Keratinocyte (primary cell): ENCODE measurements around the gene ANKRD13A. TPM values are rescaled to one million over a fixed set of nuclear protein-coding genes. Genes with fewer than 3 reads are reported as not detected.
"Not testable (repeated sequence)": the region's sequence is repeated elsewhere in the genome, so short reads cannot be mapped to it uniquely, and the experiment has no call there.

ENCODE experiments used
- DNase-seq: peaks from one replicate; pipeline ENCODE4 v3.0.0-alpha.2; 2011; ENCODE audit warnings: low read depth, missing footprints, low spot score
- FAIRE-seq: peaks from 2 replicates; lab custom pipeline; 2011; peaks lifted over from hg19 to GRCh38; lab: Jason Lieb, UNC
- H2AFZ ChIP-seq: 2 replicates; pipeline ENCODE4 v1.6.0; 2012; ENCODE audit warnings: low read length, control low read depth, inconsistent platforms; ENCODE audit not compliant: control insufficient read depth
- H3K27ac ChIP-seq: 2 replicates; pipeline ENCODE4 v1.5.1; 2011; ENCODE audit warnings: low read length; ENCODE audit not compliant: control insufficient read depth, insufficient read depth
- H3K27me3 ChIP-seq: 3 replicates; pipeline ENCODE4 v1.6.0; 2011; ENCODE audit warnings: low read length; ENCODE audit not compliant: control insufficient read depth, insufficient read depth; ENCODE audit errors: extremely low read depth
- H3K36me3 ChIP-seq, 2 experiments: 2 replicates in 1 of 2; 3 replicates in 1 of 2; pipeline ENCODE4 v1.5.1; 2011; ENCODE audit warnings: low read length in 2 of 2, mild to moderate bottlenecking in 1 of 2; ENCODE audit not compliant: control insufficient read depth in 2 of 2, insufficient read depth in 2 of 2; ENCODE audit errors: extremely low read depth in 1 of 2
- H3K4me1 ChIP-seq: 3 replicates; pipeline ENCODE4 v1.5.1; 2011; ENCODE audit warnings: low read length; ENCODE audit not compliant: control insufficient read depth, insufficient read depth; ENCODE audit errors: extremely low read depth
- H3K4me2 ChIP-seq: 3 replicates; pipeline ENCODE4 v1.6.0; 2011; ENCODE audit warnings: low read depth, low read length; ENCODE audit not compliant: control insufficient read depth, insufficient read depth; ENCODE audit errors: extremely low read depth
- H3K4me3 ChIP-seq, 3 experiments: fragments of 200-600 bp in 1 of 3; sonication (generic) in 1 of 3; 2 replicates in 2 of 3; 3 replicates in 1 of 3; pipeline ENCODE4 v1.5.1; 2011 to 2016; ENCODE audit warnings: low read length in 3 of 3, mild to moderate bottlenecking in 3 of 3, control low read depth in 2 of 3, inconsistent platforms in 1 of 3, low read depth in 1 of 3, mixed read lengths in 1 of 3, mixed run types in 1 of 3, moderate library complexity in 1 of 3; ENCODE audit not compliant: control insufficient read depth in 2 of 3, insufficient read depth in 2 of 3; ENCODE audit errors: extremely low read depth in 1 of 3
- H3K79me2 ChIP-seq: 2 replicates; pipeline ENCODE4 v1.6.0; 2012; ENCODE audit warnings: low read length; ENCODE audit not compliant: control insufficient read depth, insufficient read depth
- H3K9ac ChIP-seq: 3 replicates; pipeline ENCODE4 v1.6.0; 2011; ENCODE audit warnings: low read length; ENCODE audit not compliant: control insufficient read depth, insufficient read depth; ENCODE audit errors: extremely low read depth
- H3K9me1 ChIP-seq: 3 replicates; pipeline ENCODE4 v1.6.0; 2011; ENCODE audit warnings: low read length; ENCODE audit not compliant: control insufficient read depth, insufficient read depth; ENCODE audit errors: extremely low read depth
- H3K9me3 ChIP-seq: 2 replicates; pipeline ENCODE4 v1.5.1; 2012; ENCODE audit warnings: low read depth, low read length; ENCODE audit not compliant: control insufficient read depth
- H4K20me1 ChIP-seq: 3 replicates; pipeline ENCODE4 v1.6.0; 2011; ENCODE audit warnings: low read length; ENCODE audit not compliant: control insufficient read depth, insufficient read depth; ENCODE audit errors: extremely low read depth
- EZH2 ChIP-seq: IDR thresholded peaks from one replicate; pipeline ENCODE4 v1.6.1; 2012; ENCODE audit warnings: inconsistent platforms, mild to moderate bottlenecking, low read length, moderate library complexity
- dilution Hi-C: fragments of 300-500 bp; cut with MboI; formaldehyde crosslinking; loops from one replicate; pipeline ENCODE4 v1.7.0; 2020; ENCODE audit warnings: low sequenced_read_pairs; ENCODE audit not compliant: extremely low pct_ligation_motif_present
- polyA plus RNA-seq, 5 experiments: library from polyadenylated mRNA; depleted of rRNA in 3 of 5; stranded (reverse) in 3 of 5; stranded (forward) in 1 of 5; unstranded in 1 of 5; fragments of >200 nt; gene quantifications; 1 replicate in 1 of 5; 2 replicates in 3 of 5; 3 replicates in 1 of 5; pipeline versions ENCODE4 v1.2.1 to v1.2.3, GENCODE V29; 2011 to 2012; ENCODE audit warnings: missing spikeins in 2 of 5, low read depth in 1 of 5, low replicate concordance in 1 of 5
- TF ChIP-seq, protein P1 (sequence below), 3 experiments: IDR thresholded peaks in 1 of 3; conservative IDR thresholded peaks in 1 of 3; optimal IDR thresholded peaks in 1 of 3; 2 replicates in 2 of 3; 3 replicates in 1 of 3; pipeline versions ENCODE3 to v1.5.1; 2011; ENCODE audit warnings: low read length in 3 of 3, mild to moderate bottlenecking in 3 of 3, moderate library complexity in 2 of 3, control low read depth in 1 of 3, inconsistent platforms in 1 of 3; ENCODE audit not compliant: insufficient read depth in 2 of 3; ENCODE audit errors: extremely low read depth in 1 of 3

ANKRD13A gene
- polyA plus RNA-seq, 1 donor (not counting 4 experiments of a cell fraction or from before 2014, with no cell fraction given) = 73.1 TPM

DNA sequence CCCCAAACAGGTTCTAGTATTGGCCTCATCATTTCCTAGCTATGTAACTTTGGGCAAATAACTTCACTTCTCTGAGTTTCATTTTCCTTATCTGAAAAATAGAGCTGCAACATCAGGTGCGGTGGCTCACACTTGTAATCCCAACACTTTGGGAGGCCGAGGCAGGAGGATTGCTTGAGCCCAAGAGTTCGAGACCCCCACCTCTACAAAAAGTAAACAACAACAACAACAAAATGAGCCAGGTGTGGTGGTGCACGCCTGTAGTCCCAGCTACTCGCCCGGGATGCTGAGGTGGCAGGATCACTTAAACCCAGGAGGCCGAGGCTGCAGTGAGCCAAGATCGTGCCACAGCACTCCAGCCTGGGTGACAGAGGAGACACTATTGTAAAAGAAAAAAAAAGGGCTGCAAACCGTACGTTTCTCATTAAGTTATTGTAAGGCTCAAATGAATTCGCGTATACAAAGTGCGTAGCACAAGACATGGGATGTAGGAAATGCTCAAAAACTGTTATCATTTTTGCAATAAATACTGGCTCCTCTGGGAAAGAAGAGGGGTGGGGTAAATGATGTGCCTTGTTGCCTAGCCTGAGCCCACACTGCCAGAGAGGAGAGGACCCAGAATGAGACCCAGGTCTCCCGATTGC is 48.2 kb downstream of the ANKRD13A start:
- peak overlapping the region; percentile 78 for H3K4me2 ChIP-seq
- no peaks in the 10 kb centered on the region for H4K20me1 ChIP-seq
- dilution Hi-C loops = no loop called here
- no peaks in the 10 kb centered on the region for H3K9me1 ChIP-seq
- no peaks in the 10 kb centered on the region for H3K27me3 ChIP-seq
- peaks cover 33% of the 10 kb centered on the region for H3K79me2 ChIP-seq
- FAIRE-seq (no peak), DNase-seq (no peak)
- no peaks in the 10 kb centered on the region for H3K36me3 ChIP-seq
- no peak for TF ChIP-seq EZH2
- TF ChIP-seq, protein P1, sequence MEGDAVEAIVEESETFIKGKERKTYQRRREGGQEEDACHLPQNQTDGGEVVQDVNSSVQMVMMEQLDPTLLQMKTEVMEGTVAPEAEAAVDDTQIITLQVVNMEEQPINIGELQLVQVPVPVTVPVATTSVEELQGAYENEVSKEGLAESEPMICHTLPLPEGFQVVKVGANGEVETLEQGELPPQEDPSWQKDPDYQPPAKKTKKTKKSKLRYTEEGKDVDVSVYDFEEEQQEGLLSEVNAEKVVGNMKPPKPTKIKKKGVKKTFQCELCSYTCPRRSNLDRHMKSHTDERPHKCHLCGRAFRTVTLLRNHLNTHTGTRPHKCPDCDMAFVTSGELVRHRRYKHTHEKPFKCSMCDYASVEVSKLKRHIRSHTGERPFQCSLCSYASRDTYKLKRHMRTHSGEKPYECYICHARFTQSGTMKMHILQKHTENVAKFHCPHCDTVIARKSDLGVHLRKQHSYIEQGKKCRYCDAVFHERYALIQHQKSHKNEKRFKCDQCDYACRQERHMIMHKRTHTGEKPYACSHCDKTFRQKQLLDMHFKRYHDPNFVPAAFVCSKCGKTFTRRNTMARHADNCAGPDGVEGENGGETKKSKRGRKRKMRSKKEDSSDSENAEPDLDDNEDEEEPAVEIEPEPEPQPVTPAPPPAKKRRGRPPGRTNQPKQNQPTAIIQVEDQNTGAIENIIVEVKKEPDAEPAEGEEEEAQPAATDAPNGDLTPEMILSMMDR (optimal IDR thresholded peaks at IDR 0.05 in 1 of 3, IDR thresholded peaks at IDR 0.05 in 1 of 3, conservative IDR thresholded peaks at IDR 0.05 in 1 of 3; ENCODE audit: extremely low read depth in 1 of 3, insufficient read depth in 2 of 3, low read length in 3 of 3) = no peak
- H3K4me3 ChIP-seq = peak overlapping the region; percentile 67 to 80 (median 77)
- peak overlapping the region; percentile 74 for H3K9ac ChIP-seq
- H3K27ac ChIP-seq = peak overlapping the region; percentile 40
- no peaks in the 10 kb centered on the region for H3K9me3 ChIP-seq
- no peak overlapping the region for H2AFZ ChIP-seq
- H3K4me1 ChIP-seq = peaks cover 12% of the 10 kb centered on the region

DNA sequence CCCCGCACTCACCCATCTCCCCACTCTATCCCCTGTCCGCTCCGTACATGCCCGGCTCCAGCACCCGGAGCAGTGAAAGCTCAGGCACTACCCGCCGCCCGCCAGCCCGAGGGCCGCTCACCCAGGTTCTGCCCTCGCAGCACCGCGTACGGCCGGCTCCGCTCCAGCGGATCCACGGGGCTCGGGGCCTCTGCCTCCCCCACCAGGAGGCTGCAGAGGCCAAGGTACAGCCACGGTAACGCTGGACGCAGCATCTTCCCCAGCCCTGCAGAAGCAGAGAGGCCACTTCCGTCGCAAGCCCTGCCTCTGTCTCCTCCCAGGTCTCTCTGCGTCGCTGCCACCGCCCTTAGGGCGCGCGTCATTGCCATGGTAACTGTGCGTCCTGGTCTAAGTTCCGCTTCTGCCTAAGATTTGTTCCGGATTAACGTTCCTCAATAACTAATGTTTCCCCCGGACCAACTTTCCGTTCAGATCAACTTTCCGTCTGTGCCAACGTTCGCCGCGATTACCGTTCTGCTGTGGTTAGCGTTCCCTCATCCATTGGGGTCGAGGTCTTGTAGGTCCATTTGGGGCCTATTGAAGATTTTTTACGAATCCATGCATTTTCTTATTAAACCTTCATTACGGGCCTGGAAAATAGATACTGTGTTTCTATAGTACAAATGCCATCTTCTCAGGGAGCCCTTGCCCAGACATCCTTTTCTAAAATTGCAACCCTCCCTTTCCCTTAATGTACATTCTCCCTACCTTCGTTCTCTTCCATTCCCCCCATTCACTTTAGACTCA is 49.2 kb downstream of the ANKRD13A start, which contains the start of gene C12orf76:
Gene C12orf76, minus strand, starts transcription at position 281 of the 786 bp plus-strand sequence. Its CDS starts 27 bp downstream, at position 254.
- Histone ChIP-seq H3K27ac (peak within 1 kb of the TSS; percentile 40), H3K36me3 (no peaks in the 10 kb centered on the region), H3K79me2 (peaks cover 33% of the 10 kb centered on the region), H3K4me3 (peak within 1 kb of the TSS; percentile 67 to 80 (median 77)), H3K4me1 (peaks cover 12% of the 10 kb centered on the region), H3K9me1 (no peaks in the 10 kb centered on the region), H3K27me3 (no peaks in the 10 kb centered on the region), H3K4me2 (peak within 1 kb of the TSS; percentile 78), H4K20me1 (no peaks in the 10 kb centered on the region), H3K9ac (peak within 1 kb of the TSS; percentile 74), H2AFZ (peak within 1 kb of the TSS; percentile 96), H3K9me3 (no peaks in the 10 kb centered on the region)
- FAIRE-seq (peak; percentile 78), DNase-seq (peak; percentile 57)
- dilution Hi-C loops = no loop called here
- TF ChIP-seq, protein P1 (optimal IDR thresholded peaks at IDR 0.05 in 1 of 3, IDR thresholded peaks at IDR 0.05 in 1 of 3, conservative IDR thresholded peaks at IDR 0.05 in 1 of 3; ENCODE audit: extremely low read depth in 1 of 3, insufficient read depth in 2 of 3, low read length in 3 of 3) = no peak
- TF ChIP-seq EZH2 = no peak

DNA sequence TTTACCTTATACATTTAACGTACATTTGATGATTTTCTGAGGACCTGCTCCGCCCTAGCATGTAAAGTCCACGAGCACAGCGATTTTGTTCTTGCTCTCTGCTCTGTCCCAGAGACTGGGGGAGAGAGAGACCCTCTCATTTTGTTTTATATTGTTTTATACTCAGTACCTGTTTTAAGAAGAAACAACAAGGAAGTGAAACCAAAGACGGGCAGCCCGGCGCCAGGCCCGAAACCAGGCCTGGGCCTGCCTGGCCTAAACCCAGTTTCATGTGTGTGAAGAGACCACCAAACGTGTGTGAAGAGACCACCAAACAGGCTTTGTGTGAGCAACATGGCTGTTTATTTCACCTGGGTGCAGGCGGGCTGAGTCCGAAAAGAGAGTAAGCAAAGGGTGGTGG is 49.8 kb downstream of the ANKRD13A start:
- FAIRE-seq = not testable (repeated sequence)
- H3K27ac ChIP-seq = peak overlapping the region; percentile 40

More for the DNA sequence above, 49.8 kb downstream of the ANKRD13A start:
- H3K9me3 ChIP-seq, H3K27me3 ChIP-seq, DNase-seq, dilution Hi-C loops, H3K36me3 ChIP-seq, H4K20me1 ChIP-seq, H3K9me1 ChIP-seq: not testable (repeated sequence)
- peaks cover 12% of the 10 kb centered on the region for H3K4me1 ChIP-seq
- peak overlapping the region; percentile 67 to 80 (median 77) for H3K4me3 ChIP-seq
- peak overlapping the region; percentile 74 for H3K9ac ChIP-seq
- H3K4me2 ChIP-seq = peak overlapping the region; percentile 61
- peaks cover 33% of the 10 kb centered on the region for H3K79me2 ChIP-seq
- H2AFZ ChIP-seq = peak overlapping the region; percentile 96
